Measurements from ENCODE around the gene TMEM192. TPM values are rescaled to one million over a fixed set of nuclear protein-coding genes. Genes with fewer than 3 reads are reported as not detected.
A peak's percentile ranks its signal among the peaks of the same experiment; 100 is the strongest.

Gene TMEM192
- total RNA-seq (10 to 100 TPM; 15.1 to 23.0 (median 16.3) TPM), polyA plus RNA-seq (9.4 TPM)
- long read RNA-seq, donor 1, full-length matches to known transcripts, result 24 of 34 reads
- long read RNA-seq, donor 1, partial matches to known transcripts, result 4 of 34 reads
- long read RNA-seq, donor 1, other reads (novel, unspliced or antisense), result 6 of 34 reads
- long read RNA-seq, donor 2, full-length matches to known transcripts, result 10 of 12 reads
- long read RNA-seq, donor 2, partial matches to known transcripts, result 2 of 12 reads
- long read RNA-seq, donor 2, other reads (novel, unspliced or antisense), result 0 of 12 reads
- long read RNA-seq, donor 3, full-length matches to known transcripts, result 32 of 42 reads
- long read RNA-seq, donor 3, partial matches to known transcripts, result 9 of 42 reads
- long read RNA-seq, donor 3, other reads (novel, unspliced or antisense), result 1 of 42 reads
- long read RNA-seq, donor 4, full-length matches to known transcripts, result 7 of 9 reads
- long read RNA-seq, donor 4, partial matches to known transcripts, result 1 of 9 reads
- long read RNA-seq, donor 4, other reads (novel, unspliced or antisense), result 1 of 9 reads

DNA sequence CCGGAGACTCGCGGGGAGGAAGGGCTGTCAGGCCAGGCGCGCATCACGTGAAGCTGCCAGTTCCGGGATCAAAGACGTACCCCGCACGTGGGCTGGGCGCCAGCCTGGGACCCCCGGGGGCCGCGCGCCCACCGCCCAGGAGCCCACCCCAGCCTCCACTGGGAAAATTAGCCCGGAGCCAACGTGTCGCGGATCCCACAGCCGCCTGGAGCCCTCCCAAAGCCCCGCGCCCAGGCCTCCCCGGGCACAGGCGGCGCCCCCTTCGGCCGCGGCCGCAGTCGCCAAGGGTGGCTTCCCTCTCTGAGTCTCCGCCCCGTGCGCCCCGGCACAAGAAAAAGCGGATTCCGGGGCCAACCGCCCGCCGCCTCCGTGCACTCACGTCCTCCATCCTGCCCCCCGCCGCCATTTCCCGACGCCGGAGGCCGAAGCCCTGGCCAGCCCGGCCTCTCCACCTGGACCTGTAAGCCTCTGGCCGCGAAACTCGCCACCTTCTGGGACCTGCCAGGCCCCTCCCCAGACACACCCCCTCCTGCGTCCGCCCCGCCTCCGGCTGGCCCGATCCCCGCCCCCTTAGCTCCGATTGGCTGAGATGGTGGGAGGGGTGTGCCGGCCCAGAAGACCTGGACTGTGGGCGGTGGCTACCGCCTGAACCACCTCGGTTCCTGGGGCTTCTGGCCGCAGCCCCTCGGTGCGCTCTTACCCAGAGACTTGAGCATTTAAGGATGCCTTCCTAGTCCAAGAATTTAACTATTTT lies at the start of gene TMEM192:
TMEM192 (minus strand) TSS at position 493 of the 754 bp plus-strand sequence; CDS start at position 406, 87 bp downstream.
- intact Hi-C loops (cut with DNase I), result no loop called here
- H3K4me1 ChIP-seq (ENCODE audit: control insufficient read depth, insufficient read depth, low read length), result no peaks in the 10 kb centered on the region
- peak; percentile 93 to 97 (median 97) for DNase-seq
- H3K27me3 ChIP-seq (ENCODE audit: control insufficient read depth, insufficient read depth), result no peaks in the 10 kb centered on the region
- peak within 1 kb of the TSS; percentile 80 for H3K4me3 ChIP-seq (ENCODE audit: low read length)
- under 1% methylated on average over 66 of the region's 66 CpGs for WGBS
- peak; percentile 100 for ATAC-seq
- no peaks in the 10 kb centered on the region for H3K9me3 ChIP-seq (ENCODE audit: control insufficient read depth, low read length)
- peak within 1 kb of the TSS; percentile 43 for H3K27ac ChIP-seq (ENCODE audit: low read length)

DNA sequence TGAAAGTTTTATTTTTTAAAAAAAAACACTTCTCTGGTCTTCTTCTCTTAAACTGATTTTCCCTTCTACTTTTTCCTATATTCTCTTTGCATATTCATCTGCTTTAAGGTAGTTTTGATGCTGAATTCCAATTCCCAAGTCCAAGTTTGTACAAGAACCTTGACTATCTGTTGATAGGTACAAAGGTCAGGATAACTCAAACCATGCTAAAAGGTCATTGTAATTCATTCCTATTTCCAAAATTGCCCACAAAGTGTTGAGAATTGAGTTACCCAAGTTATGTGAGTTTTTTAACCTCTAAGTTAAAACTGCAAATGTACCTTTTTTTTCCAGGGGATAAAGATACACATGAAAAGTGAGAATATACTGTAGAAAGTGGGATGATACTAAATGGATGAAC lies 46.1 kb upstream of the TMEM192 start:
- H3K4me3 ChIP-seq (ENCODE audit: low read length), result no peak overlapping the region
- ATAC-seq (no peak), DNase-seq (no peak)
- H3K4me1 ChIP-seq (ENCODE audit: control insufficient read depth, insufficient read depth, low read length), result no peaks in the 10 kb centered on the region
- intact Hi-C loops (cut with DNase I), result no loop called here
- H3K27ac ChIP-seq (ENCODE audit: low read length), result no peak overlapping the region
- no peaks in the 10 kb centered on the region for H3K9me3 ChIP-seq (ENCODE audit: control insufficient read depth, low read length)
- no peaks in the 10 kb centered on the region for H3K27me3 ChIP-seq (ENCODE audit: control insufficient read depth, insufficient read depth)

DNA sequence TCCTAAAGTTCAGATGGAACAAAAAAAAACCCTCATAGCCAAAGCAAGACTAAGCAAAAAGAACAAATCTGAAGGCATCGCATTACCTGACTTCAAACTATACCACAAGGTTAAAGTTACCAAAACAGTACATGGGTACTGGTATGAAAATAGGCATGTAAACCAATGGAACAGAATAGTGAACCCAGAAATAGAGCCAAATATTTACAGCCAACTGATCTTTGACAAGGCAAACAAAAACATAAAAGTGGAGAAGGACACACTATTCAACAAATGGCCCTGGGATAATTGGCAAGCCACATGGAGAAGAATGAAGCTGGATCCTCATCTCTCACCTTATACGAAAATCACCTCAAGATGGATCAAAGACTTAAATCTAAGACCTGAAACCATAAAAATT lies 44.2 kb upstream of the TMEM192 start:
- ATAC-seq, result no peak
- Histone ChIP-seq H3K9me3 (ENCODE audit: control insufficient read depth, low read length) (no peaks in the 10 kb centered on the region), H3K27me3 (ENCODE audit: control insufficient read depth, insufficient read depth) (no peaks in the 10 kb centered on the region), H3K27ac (ENCODE audit: low read length) (no peak overlapping the region), H3K4me3 (ENCODE audit: low read length) (no peak overlapping the region), H3K4me1 (ENCODE audit: control insufficient read depth, insufficient read depth, low read length) (no peaks in the 10 kb centered on the region)
- WGBS, result 74% methylated on average over 2 of the region's 2 CpGs
- no peak for DNase-seq
- intact Hi-C loops (cut with DNase I), result no loop called here

DNA sequence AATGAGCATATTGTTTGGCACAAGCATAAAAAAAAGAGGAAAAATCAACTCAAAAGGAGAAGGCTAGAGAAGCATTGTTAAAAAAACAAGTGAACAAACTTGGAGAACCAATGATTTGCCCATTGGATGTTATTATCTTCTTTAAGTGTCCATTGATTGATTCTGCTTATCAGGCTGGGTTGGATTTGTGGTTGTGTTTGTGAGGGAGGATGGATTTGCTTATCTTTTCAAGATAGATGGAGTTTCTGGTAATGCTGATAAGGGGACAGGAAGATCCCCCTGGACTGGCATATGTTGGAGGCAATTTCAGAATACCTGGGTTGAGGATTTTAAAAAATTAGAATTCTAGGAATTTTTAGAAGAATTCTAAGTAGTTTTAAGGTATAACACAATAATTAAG lies 41.8 kb upstream of the TMEM192 start:
- intact Hi-C loops (cut with DNase I), result no loop called here
- ATAC-seq, result no peak

DNA sequence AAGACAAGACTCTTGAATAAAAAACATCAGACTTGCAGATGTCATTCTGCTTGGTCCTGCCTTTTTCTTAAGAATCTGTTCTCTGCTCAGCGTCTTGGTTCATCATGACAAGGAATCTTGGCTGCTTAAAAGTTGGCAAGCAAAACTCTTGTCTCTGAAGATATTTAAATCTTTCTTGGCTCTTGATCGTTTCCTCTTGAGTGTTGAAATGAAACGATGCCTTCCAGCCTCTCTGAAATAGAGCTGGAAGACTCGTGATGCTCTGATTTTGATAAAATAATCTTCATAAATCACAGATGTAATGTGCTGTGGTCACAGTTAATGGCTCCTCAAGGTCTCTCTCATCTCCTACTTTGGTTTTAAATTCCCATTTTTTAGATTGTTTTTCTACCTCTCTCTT lies 39.9 kb upstream of the TMEM192 start:
- Histone ChIP-seq H3K27me3 (ENCODE audit: control insufficient read depth, insufficient read depth) (no peaks in the 10 kb centered on the region), H3K27ac (ENCODE audit: low read length) (no peak overlapping the region), H3K4me3 (ENCODE audit: low read length) (no peak overlapping the region), H3K4me1 (ENCODE audit: control insufficient read depth, insufficient read depth, low read length) (no peaks in the 10 kb centered on the region), H3K9me3 (ENCODE audit: control insufficient read depth, low read length) (no peaks in the 10 kb centered on the region)
- intact Hi-C loops (cut with DNase I), result no loop called here
- no peak for ATAC-seq
- DNase-seq, result no peak
- WGBS, result 23% methylated on average over 4 of the region's 4 CpGs

More for the DNA sequence above, 41.8 kb upstream of the TMEM192 start:
- H3K9me3 ChIP-seq (ENCODE audit: control insufficient read depth, low read length), result no peaks in the 10 kb centered on the region
- no peaks in the 10 kb centered on the region for H3K4me1 ChIP-seq (ENCODE audit: control insufficient read depth, insufficient read depth, low read length)
- H3K4me3 ChIP-seq (ENCODE audit: low read length), result no peak overlapping the region
- no peaks in the 10 kb centered on the region for H3K27me3 ChIP-seq (ENCODE audit: control insufficient read depth, insufficient read depth)
- no peak for DNase-seq
- no peak overlapping the region for H3K27ac ChIP-seq (ENCODE audit: low read length)

DNA sequence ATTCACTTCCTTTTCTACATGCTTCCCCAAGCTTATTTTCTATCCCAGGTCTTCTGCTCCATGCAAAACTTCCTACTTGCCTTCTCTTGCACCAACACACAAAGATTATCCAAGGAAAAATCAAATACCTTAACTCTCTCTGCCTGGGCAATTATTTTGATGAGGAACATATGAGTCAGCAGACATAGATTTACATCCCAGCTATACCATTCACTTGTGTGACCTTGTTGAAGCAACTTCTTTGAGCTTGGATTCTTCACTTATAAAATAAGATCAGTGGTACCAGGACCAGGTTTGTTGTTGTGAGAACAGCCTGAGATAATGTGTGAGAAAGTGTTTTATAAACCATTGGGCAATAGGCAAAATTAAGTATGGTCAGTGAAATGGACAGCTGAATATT lies 39.1 kb upstream of the TMEM192 start:
- intact Hi-C loops (cut with DNase I), result no loop called here
- DNase-seq (no peak), ATAC-seq (no peak)
- H3K27me3 ChIP-seq (ENCODE audit: control insufficient read depth, insufficient read depth), result no peaks in the 10 kb centered on the region
- H3K4me1 ChIP-seq (ENCODE audit: control insufficient read depth, insufficient read depth, low read length), result no peaks in the 10 kb centered on the region
- no peak overlapping the region for H3K27ac ChIP-seq (ENCODE audit: low read length)
- no peaks in the 10 kb centered on the region for H3K9me3 ChIP-seq (ENCODE audit: control insufficient read depth, low read length)
- H3K4me3 ChIP-seq (ENCODE audit: low read length), result no peak overlapping the region

DNA sequence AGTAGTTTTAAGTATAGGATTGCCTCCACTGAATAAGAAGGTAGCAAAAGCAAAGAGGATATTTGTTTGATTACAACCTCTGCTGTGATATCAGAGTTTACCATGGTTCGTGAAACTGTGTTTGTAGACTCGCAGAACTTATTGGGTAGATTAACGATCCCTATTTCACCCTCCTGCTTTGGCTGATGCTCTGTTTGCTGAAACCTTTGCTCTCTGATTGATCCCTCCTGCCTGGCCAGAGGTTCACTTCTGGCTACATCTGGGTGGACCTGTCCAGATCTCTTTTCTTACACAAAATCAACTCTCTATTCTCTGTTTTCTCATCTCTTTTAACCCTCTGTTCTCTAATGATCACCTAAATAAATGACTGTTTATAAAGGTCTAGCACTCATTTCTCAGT lies 37.9 kb upstream of the TMEM192 start:
- no peak for DNase-seq
- intact Hi-C loops (cut with DNase I), result no loop called here
- no peak for ATAC-seq
- Histone ChIP-seq H3K27ac (ENCODE audit: low read length) (no peak overlapping the region), H3K9me3 (ENCODE audit: control insufficient read depth, low read length) (no peaks in the 10 kb centered on the region), H3K4me3 (ENCODE audit: low read length) (no peak overlapping the region), H3K4me1 (ENCODE audit: control insufficient read depth, insufficient read depth, low read length) (no peaks in the 10 kb centered on the region), H3K27me3 (ENCODE audit: control insufficient read depth, insufficient read depth) (no peaks in the 10 kb centered on the region)
- WGBS, result 94% methylated on average over 3 of the region's 3 CpGs

DNA sequence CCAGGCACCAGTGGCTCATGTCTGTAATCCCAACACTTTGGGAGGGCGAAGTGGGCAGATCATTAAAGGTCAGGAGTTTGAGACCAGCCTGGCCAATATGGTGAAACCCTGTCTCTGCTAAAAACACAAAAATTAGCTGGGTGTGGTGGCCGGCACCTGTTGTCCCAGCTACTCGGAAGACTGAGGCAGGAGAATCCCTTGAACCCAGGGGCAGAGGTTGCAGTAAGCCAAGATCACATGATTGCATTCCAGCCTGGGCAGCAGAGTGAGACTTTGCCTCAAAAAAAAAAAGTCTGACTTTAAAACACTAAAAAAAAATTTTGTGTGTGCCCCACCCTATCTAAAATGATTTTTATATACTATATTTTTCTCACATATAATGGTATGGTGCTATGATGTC lies 26.2 kb upstream of the TMEM192 start:
- DNase-seq (no peak), ATAC-seq (no peak)
- H3K27ac ChIP-seq (ENCODE audit: low read length), result no peak overlapping the region
- no peak overlapping the region for H3K4me3 ChIP-seq (ENCODE audit: low read length)
- H3K9me3 ChIP-seq (ENCODE audit: control insufficient read depth, low read length), result no peaks in the 10 kb centered on the region
- H3K27me3 ChIP-seq (ENCODE audit: control insufficient read depth, insufficient read depth), result no peaks in the 10 kb centered on the region
- 90% methylated on average over 3 of the region's 3 CpGs for WGBS
- intact Hi-C loops (cut with DNase I), result loop anchor here in 1 of 4 donors (10.0 kb wide), 1 partner anchor 206 kb away; no protein-coding TSS in a partner anchor
- H3K4me1 ChIP-seq (ENCODE audit: control insufficient read depth, insufficient read depth, low read length), result no peaks in the 10 kb centered on the region

DNA sequence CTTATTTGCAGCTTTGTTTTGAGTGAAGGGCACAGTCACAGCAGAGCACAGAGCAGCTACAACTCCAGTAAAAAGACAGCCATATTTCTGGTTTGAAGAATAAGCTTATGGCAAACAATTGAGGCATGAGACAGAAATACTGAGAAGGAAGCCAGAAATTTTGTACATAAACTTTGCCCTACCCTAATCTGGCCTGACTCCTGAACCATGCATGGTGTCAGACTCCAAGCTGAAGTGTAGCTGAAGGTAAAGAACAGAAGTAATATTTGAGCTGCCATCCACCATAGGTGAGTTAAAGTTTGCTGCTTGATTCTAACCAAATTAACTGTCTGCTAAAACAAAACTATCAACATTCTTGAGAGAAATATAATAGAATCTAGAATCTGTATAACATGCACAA lies 24.5 kb upstream of the TMEM192 start:
- intact Hi-C loops (cut with DNase I), result loop anchor here in 1 of 4 donors (10.0 kb wide), 1 partner anchor 208 kb away; no protein-coding TSS in a partner anchor
- no peak overlapping the region for H3K4me3 ChIP-seq (ENCODE audit: low read length)
- no peak overlapping the region for H3K27ac ChIP-seq (ENCODE audit: low read length)
- no peaks in the 10 kb centered on the region for H3K27me3 ChIP-seq (ENCODE audit: control insufficient read depth, insufficient read depth)
- H3K9me3 ChIP-seq (ENCODE audit: control insufficient read depth, low read length), result no peaks in the 10 kb centered on the region
- no peaks in the 10 kb centered on the region for H3K4me1 ChIP-seq (ENCODE audit: control insufficient read depth, insufficient read depth, low read length)
- ATAC-seq (no peak), DNase-seq (no peak)

DNA sequence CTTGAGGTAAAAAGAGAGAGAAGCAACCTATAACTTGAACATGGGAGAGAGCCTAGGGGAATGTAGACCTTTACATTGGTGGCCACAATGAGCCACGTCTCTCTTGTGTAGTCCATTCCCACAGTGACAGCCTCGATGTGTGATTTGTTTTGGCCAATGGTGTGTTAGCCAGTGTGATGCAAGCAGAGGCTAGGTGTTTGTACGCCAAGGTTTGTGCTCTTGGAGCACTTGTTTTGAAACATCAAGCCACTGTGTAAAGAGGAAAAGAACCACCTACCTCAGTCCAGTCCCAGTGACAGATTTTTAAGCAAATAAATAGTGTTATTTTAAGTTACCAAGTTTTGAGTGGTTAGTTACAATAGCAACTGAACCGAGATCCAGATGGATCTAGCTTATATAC lies 23.9 kb upstream of the TMEM192 start:
- Histone ChIP-seq H3K27me3 (ENCODE audit: control insufficient read depth, insufficient read depth) (no peaks in the 10 kb centered on the region), H3K9me3 (ENCODE audit: control insufficient read depth, low read length) (no peaks in the 10 kb centered on the region), H3K4me1 (ENCODE audit: control insufficient read depth, insufficient read depth, low read length) (no peaks in the 10 kb centered on the region), H3K27ac (ENCODE audit: low read length) (no peak overlapping the region), H3K4me3 (ENCODE audit: low read length) (no peak overlapping the region)
- intact Hi-C loops (cut with DNase I), result loop anchor here in 1 of 4 donors (10.0 kb wide), 1 partner anchor 208 kb away; no protein-coding TSS in a partner anchor
- DNase-seq (no peak), ATAC-seq (no peak)
- WGBS, result 91% methylated on average over 4 of the region's 4 CpGs

DNA sequence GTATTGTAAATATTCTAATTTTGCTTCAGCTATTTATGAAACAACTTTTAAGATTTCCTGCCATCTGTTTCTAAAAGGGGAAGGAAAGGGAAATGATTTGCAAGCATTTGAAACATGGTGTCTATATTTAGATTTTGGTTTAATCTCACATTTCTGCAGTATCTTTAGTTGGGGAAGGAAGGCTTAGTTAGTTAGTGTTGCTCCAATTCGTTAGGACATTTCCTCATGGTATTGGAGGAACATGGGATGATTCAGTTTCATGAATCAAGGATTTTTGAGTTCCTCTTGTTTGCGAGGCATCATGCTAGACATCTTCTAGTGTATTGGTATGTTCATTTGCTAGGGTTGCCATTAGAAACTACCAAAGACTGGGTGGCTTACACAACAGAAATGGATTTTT lies 20.5 kb upstream of the TMEM192 start:
- Histone ChIP-seq H3K27ac (ENCODE audit: low read length) (no peak overlapping the region), H3K9me3 (ENCODE audit: control insufficient read depth, low read length) (no peaks in the 10 kb centered on the region), H3K4me1 (ENCODE audit: control insufficient read depth, insufficient read depth, low read length) (peaks cover 1% of the 10 kb centered on the region), H3K27me3 (ENCODE audit: control insufficient read depth, insufficient read depth) (no peaks in the 10 kb centered on the region), H3K4me3 (ENCODE audit: low read length) (no peak overlapping the region)
- intact Hi-C loops (cut with DNase I), result loop anchor here (5.0 to 10.0 kb wide), 3 partner anchors 212 to 329 kb away; no protein-coding TSS in a partner anchor
- no peak for DNase-seq
- 32% methylated on average over 2 of the region's 2 CpGs for WGBS
- ATAC-seq, result peak in 1 of 2 donors; percentile 56
